Lung (tissue), 12 donors: ENCODE data around the gene TBX1. TPM values are rescaled to one million over a fixed set of nuclear protein-coding genes. Genes with fewer than 3 reads are reported as not detected.

Experiments used
- ATAC-seq: fragments of 200-7000 bp; cut with Tn5 transposase; one replicate; pipeline ENCODE4 v1.9.1; 2020; ENCODE audit warnings: moderate number of reproducible peaks; ENCODE audit not compliant: insufficient read depth, low FRiP score
- DNase-seq, 3 donors: peaks; one replicate each; pipeline ENCODE4 v3.0.0-alpha.2; 2013 to 2017
- H3K27ac ChIP-seq, 2 donors: one replicate each; pipeline ENCODE4 v1.5.1; 2013; ENCODE audit warnings: mild to moderate bottlenecking in 2 of 2, moderate library complexity in 2 of 2, control low read depth in 1 of 2, inconsistent platforms in 1 of 2, low read depth in 1 of 2, low read length in 1 of 2
- H3K27me3 ChIP-seq, 3 donors: one replicate each; pipeline ENCODE4 v1.5.1; 2013; ENCODE audit warnings: low read length in 2 of 3; ENCODE audit not compliant: control insufficient read depth in 3 of 3, insufficient read depth in 3 of 3
- H3K36me3 ChIP-seq, 4 donors: one replicate each; pipeline ENCODE4 v1.5.1; 2013; ENCODE audit warnings: low read length in 4 of 4, mild to moderate bottlenecking in 1 of 4, moderate library complexity in 1 of 4; ENCODE audit not compliant: control insufficient read depth in 4 of 4, insufficient read depth in 4 of 4
- H3K4me1 ChIP-seq, 5 donors: one replicate each; pipeline ENCODE4 v1.5.1; 2013; ENCODE audit warnings: low read length in 5 of 5, mild to moderate bottlenecking in 2 of 5, moderate library complexity in 1 of 5; ENCODE audit not compliant: control insufficient read depth in 5 of 5, insufficient read depth in 5 of 5
- H3K4me3 ChIP-seq: one replicate; pipeline ENCODE4 v1.5.1; 2013; ENCODE audit warnings: mild to moderate bottlenecking, control low read depth, moderate library complexity
- H3K9ac ChIP-seq, 2 donors: one replicate each; pipeline ENCODE4 v1.5.1; 2013; ENCODE audit warnings: low read length in 2 of 2, control low read depth in 1 of 2; ENCODE audit not compliant: insufficient read depth in 1 of 2
- H3K9me3 ChIP-seq, 4 donors: one replicate each; pipeline ENCODE4 v1.5.1; 2013; ENCODE audit warnings: low read length in 3 of 4, mild to moderate bottlenecking in 1 of 4, moderate library complexity in 1 of 4; ENCODE audit not compliant: control insufficient read depth in 4 of 4, insufficient read depth in 3 of 4
- WGBS, 2 donors: extraction: QIAGEN DNeasy Blood & Tissue Kit; methylation state at CpG; one replicate each; pipeline ENCODE4 v1.1.7; 2013; 5-methylcytosine and 5-hydroxymethylcytosine counted together
- polyA plus RNA-seq, 2 donors: library from polyadenylated mRNA; stranded (reverse); fragments of 200-250 nt; gene quantifications; one replicate each; pipeline ENCODE4 v1.2.1, GENCODE V29; 2013
- total RNA-seq, 2 donors: library from RNA; depleted of rRNA in 1 of 2; stranded (reverse); fragments of >200 nt in 1 of 2; gene quantifications; one replicate each; pipeline ENCODE4 v1.2.1, GENCODE V29; 2014 to 2021
- TF ChIP-seq, protein P1 (sequence below): IDR thresholded peaks from 2 replicates; pipeline ENCODE4 v1.5.1; 2012; ENCODE audit warnings: mild to moderate bottlenecking; ENCODE audit errors: control extremely low read depth, extremely low read depth
- donor health status: control.
- donor health status: control.
- donor health status: Bipolar disorder and iron deficiency.
- donor health status: healthy.
- donor health status: DM: yes; HTN: yes; CAD: no.

The TBX1 gene
- total and polyA plus RNA-seq, 4 donors = 2.3 to 19.3 (median 4.5) TPM

DNA sequence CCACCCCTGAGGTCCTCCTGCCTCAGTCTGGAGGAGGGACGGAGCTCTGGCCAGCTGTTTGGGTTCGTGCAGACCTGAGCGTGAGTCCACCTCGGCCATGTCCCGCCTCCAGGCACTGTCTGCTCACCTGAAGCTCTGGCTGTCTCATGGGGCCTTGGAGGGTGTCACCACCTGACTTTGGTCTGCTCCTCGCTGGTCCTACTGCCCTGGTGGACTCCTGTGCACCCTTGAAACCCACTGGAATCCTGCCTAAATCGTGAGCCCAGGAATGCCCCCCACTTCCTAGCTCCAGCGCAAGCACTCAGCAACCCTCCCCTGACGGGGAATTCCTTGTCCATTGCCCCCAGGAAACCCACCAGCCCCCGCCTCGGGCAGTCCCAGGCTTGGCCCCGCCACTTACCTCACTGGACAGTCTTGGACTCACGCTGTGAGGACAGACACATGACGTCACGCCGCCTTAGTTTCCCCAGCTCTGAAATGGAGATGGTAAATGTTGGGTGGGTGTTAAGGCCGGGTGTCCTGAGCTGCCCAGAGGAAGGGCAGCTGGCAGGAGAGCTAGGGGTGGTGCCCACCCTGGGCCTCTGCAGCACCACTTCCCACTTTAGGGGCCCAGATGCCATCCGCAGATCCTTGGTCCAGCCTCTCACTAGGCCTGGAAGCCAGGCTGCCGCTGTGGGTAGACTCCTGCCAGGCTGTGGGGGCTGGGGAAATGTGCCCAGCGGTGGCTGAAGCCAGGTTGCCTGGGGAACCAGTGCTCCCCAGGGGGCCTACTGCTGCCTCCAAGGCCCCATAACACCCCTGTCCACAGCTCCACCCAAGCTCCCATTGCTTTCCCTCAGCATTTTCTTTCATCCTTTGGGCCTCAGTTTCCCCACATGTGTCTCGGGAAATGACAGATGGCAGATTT, 18.2 kb upstream of the TBX1 start:
- TF ChIP-seq, protein P1, sequence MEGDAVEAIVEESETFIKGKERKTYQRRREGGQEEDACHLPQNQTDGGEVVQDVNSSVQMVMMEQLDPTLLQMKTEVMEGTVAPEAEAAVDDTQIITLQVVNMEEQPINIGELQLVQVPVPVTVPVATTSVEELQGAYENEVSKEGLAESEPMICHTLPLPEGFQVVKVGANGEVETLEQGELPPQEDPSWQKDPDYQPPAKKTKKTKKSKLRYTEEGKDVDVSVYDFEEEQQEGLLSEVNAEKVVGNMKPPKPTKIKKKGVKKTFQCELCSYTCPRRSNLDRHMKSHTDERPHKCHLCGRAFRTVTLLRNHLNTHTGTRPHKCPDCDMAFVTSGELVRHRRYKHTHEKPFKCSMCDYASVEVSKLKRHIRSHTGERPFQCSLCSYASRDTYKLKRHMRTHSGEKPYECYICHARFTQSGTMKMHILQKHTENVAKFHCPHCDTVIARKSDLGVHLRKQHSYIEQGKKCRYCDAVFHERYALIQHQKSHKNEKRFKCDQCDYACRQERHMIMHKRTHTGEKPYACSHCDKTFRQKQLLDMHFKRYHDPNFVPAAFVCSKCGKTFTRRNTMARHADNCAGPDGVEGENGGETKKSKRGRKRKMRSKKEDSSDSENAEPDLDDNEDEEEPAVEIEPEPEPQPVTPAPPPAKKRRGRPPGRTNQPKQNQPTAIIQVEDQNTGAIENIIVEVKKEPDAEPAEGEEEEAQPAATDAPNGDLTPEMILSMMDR = no peak
- DNase-seq (no peak), ATAC-seq (no peak)
- Histone ChIP-seq H3K4me1 (peaks cover 0 to 28% (median 0%) of the 10 kb centered on the region in 5 donors), H3K36me3 (no peaks in the 10 kb centered on the region), H3K9me3 (no peaks in the 10 kb centered on the region), H3K4me3 (no peak overlapping the region), H3K27ac (no peak overlapping the region), H3K27me3 (no peaks in the 10 kb centered on the region), H3K9ac (no peak overlapping the region)
- 90 to 95% methylated on average over 21 of the region's 21 CpGs for WGBS, 2 donors

DNA sequence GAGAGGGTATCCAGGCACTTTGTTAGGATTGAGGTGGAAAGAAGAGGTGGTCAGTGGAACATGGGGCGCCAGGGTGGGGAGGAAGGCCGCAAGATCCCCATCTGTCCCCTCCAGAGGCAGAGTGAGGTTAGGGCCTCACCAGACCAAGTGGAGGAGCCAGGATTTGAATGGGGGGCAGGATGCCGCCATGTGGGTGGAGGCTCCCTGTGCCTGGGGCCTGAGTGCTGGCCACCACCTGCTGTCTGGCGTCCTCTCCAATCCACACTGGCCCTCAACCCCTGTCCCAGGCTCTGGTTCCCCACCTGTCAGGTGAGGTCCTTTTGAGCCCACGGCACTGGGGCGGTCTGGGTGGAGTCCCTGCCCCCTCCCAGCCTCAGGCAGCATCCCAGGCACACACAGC, 17.5 kb upstream of the TBX1 start:
- Histone ChIP-seq H3K9me3 (no peaks in the 10 kb centered on the region), H3K27ac (no peak overlapping the region), H3K27me3 (no peaks in the 10 kb centered on the region), H3K36me3 (no peaks in the 10 kb centered on the region), H3K4me1 (peaks cover 0 to 21% (median 0%) of the 10 kb centered on the region in 5 donors), H3K9ac (no peak overlapping the region), H3K4me3 (no peak overlapping the region)
- TF ChIP-seq, protein P1 = no peak
- DNase-seq (no peak), ATAC-seq (no peak)
- WGBS, 2 donors = 93 to 95% methylated on average over 6 of the region's 6 CpGs

DNA sequence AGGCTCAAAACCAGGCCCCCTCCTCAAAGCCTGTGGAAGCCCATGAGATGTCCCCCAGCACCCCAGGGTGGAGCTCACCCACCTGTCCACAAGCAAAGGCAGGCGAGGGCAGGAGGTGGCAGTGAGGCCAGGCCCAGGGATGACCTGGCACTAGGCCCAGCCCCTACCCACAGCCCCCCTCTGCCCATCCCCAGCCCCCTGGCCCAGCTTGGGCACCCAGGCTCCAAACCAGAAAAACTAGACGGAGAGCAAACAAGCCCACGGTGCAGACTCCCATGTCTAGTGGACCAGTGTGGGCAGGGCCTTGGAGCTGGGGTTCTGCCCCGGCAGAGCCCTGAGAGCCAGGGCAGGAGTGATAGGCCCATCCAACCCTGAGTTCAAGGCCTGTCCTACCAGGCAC, 16.9 kb upstream of the TBX1 start:
- Histone ChIP-seq H3K4me1 (peaks cover 0 to 21% (median 0%) of the 10 kb centered on the region in 5 donors), H3K27ac (no peak overlapping the region), H3K9me3 (no peaks in the 10 kb centered on the region), H3K9ac (no peak overlapping the region), H3K36me3 (no peaks in the 10 kb centered on the region), H3K27me3 (no peaks in the 10 kb centered on the region), H3K4me3 (no peak overlapping the region)
- peak; percentile 45 to 69 (median 65) for DNase-seq
- ATAC-seq = no peak
- TF ChIP-seq, protein P1 = no peak
- WGBS, 2 donors = 87 to 100% methylated on average over 2 to 4 of the region's 4 CpGs
